HepG2 (cell line): ENCODE measurements around the gene TMEM185A. TPM values are rescaled to one million over a fixed set of nuclear protein-coding genes. Genes with fewer than 3 reads are reported as not detected.

Experiments used
- HHEX ChIP-seq: IDR thresholded peaks from 2 replicates; pipeline ENCODE4 v1.6.1; 2016; ENCODE audit warnings: control low read depth
- THYN1 ChIP-seq: sonication (generic); formaldehyde crosslinking; IDR thresholded peaks from 2 replicates; pipeline ENCODE4 v1.8.1; 2023; ENCODE audit warnings: low read depth, mild to moderate bottlenecking, moderate library complexity, missing genetic modification reagents, borderline replicate concordance
- ZBTB34 ChIP-seq: sonication (generic); formaldehyde crosslinking; IDR thresholded peaks from 2 replicates; pipeline ENCODE4 v1.8.0; 2022; ENCODE audit warnings: mild to moderate bottlenecking, missing genetic modification reagents
- ZBTB40 ChIP-seq, 2 experiments: fragments of 450-650 bp in 1 of 2; sonication (generic) in 1 of 2; formaldehyde crosslinking in 1 of 2; IDR thresholded peaks; 2 replicates each; pipeline versions ENCODE4 v1.6.1 to v1.8.0; 2016 to 2022; ENCODE audit warnings: antibody characterized with exemption in 1 of 2, mild to moderate bottlenecking in 1 of 2, missing genetic modification reagents in 1 of 2
- ZNF567 ChIP-seq: sonication (generic); formaldehyde crosslinking; IDR thresholded peaks from 2 replicates; pipeline ENCODE4 v1.8.1; 2023; ENCODE audit warnings: mild to moderate bottlenecking, missing genetic modification reagents, borderline replicate concordance
- ZSCAN30 ChIP-seq: sonication (generic); formaldehyde crosslinking; IDR thresholded peaks from 2 replicates; pipeline ENCODE4 v1.5.0; 2020; ENCODE audit warnings: mild to moderate bottlenecking, missing genetic modification reagents
- polyA plus RNA-seq, 8 experiments: library from polyadenylated mRNA; depleted of rRNA in 3 of 8; stranded (reverse) in 7 of 8; unstranded in 1 of 8; fragments of >200 nt; fragmentation: Illumina TruSeq in 4 of 8; extraction: Trizol in 4 of 8; gene quantifications; 2 replicates each; pipeline versions ENCODE4 v1.2.1 to v1.2.3, GENCODE V29; 2011 to 2016; ENCODE audit warnings: low read depth in 4 of 8, missing spikeins in 1 of 8, mixed read lengths in 1 of 8; ENCODE audit not compliant: insufficient read depth in 1 of 8
- total RNA-seq, 5 experiments: library from RNA; depleted of rRNA; stranded (reverse); fragments of >200 nt; fragmentation: Illumina TruSeq; extraction: Trizol; gene quantifications; 2 replicates each; pipeline ENCODE4 v1.2.3, GENCODE V29; 2016; ENCODE audit warnings: low read depth in 1 of 5

The TMEM185A gene
- total and polyA plus RNA-seq, 2 of the 13 experiments (the other 11 are each of a cell fraction or from before 2014, with no cell fraction given) = 5.9 to 10.5 TPM

- TF ChIP-seq ZBTB40 (IDR thresholded peaks at IDR 0.05) (no peak), ZBTB40 (CRISPR knock-in tag; IDR thresholded peaks at IDR 0.05) (no peak), ZSCAN30 (CRISPR knock-in tag) (no peak), ZBTB34 (CRISPR knock-in tag) (no peak), HHEX (CRISPR knock-in tag) (no peak), ZNF567 (no peak), THYN1 (CRISPR knock-in tag) (no peak)
Observed at GRCh38 chrX:149570668-149571067, 60.9 kb downstream of the TMEM185A start (continued).
